Nephron progenitor cell (in vitro differentiated cells): ENCODE results near the gene USP5.

Experiments used
- DNase-seq: peaks from one replicate; pipeline ENCODE4 v3.0.0; 2021
- H3K27ac Mint-ChIP-seq: 2 replicates; pipeline ENCODE4 v1.8.0; 2021; ENCODE audit warnings: mild to moderate bottlenecking, moderate library complexity, mixed read lengths
- H3K27me3 Mint-ChIP-seq: 2 replicates; pipeline ENCODE4 v1.8.0; 2021; ENCODE audit warnings: mild to moderate bottlenecking, low read depth, mixed read lengths; ENCODE audit not compliant: poor library complexity
- H3K36me3 Mint-ChIP-seq: 2 replicates; pipeline ENCODE4 v1.8.0; 2021; ENCODE audit warnings: low read depth, mixed read lengths
- H3K4me1 Mint-ChIP-seq: 2 replicates; pipeline ENCODE4 v1.8.0; 2021; ENCODE audit warnings: mixed read lengths
- H3K4me3 Mint-ChIP-seq: 2 replicates; pipeline ENCODE4 v1.8.0; 2021; ENCODE audit warnings: mild to moderate bottlenecking, moderate library complexity, mixed read lengths
- H3K9me3 Mint-ChIP-seq: 2 replicates; pipeline ENCODE4 v1.8.0; 2021; ENCODE audit warnings: mild to moderate bottlenecking, moderate library complexity, mixed read lengths
- CTCF ChIP-seq: fragments of 200-600 bp; sonication (generic); IDR thresholded peaks from 2 replicates; pipeline ENCODE4 v1.5.0; 2021; ENCODE audit warnings: antibody characterized with exemption

The USP5 gene

GRCh38 chr12:6846316-6846869, 5.6 kb upstream of the USP5 start:
- H3K27ac Mint-ChIP-seq, result peak overlapping the region; percentile 43
- H3K36me3 Mint-ChIP-seq, result peaks cover 56% of the 10 kb centered on the region
- H3K4me3 Mint-ChIP-seq, result no peak overlapping the region
- no peak for DNase-seq
- no peaks in the 10 kb centered on the region for H3K9me3 Mint-ChIP-seq
- peaks cover 3% of the 10 kb centered on the region for H3K27me3 Mint-ChIP-seq
- H3K4me1 Mint-ChIP-seq, result peaks cover 42% of the 10 kb centered on the region
- TF ChIP-seq CTCF, result no peak

- TF ChIP-seq CTCF, result no peak
- H3K9me3 Mint-ChIP-seq, result no peaks in the 10 kb centered on the region
- peaks cover 3% of the 10 kb centered on the region for H3K27me3 Mint-ChIP-seq
- H3K36me3 Mint-ChIP-seq, result peaks cover 56% of the 10 kb centered on the region
- no peak for DNase-seq
- peak overlapping the region; percentile 12 for H3K4me3 Mint-ChIP-seq
- peaks cover 40% of the 10 kb centered on the region for H3K4me1 Mint-ChIP-seq
- H3K27ac Mint-ChIP-seq, result peak overlapping the region; percentile 5
These were observed 4.3 kb upstream of the USP5 start for GRCh38 chr12:6847676-6848075.

- TF ChIP-seq CTCF, result no peak
- H3K4me1 Mint-ChIP-seq, result peaks cover 47% of the 10 kb centered on the region
- H3K9me3 Mint-ChIP-seq, result no peaks in the 10 kb centered on the region
- H3K27ac Mint-ChIP-seq, result no peak overlapping the region
- H3K4me3 Mint-ChIP-seq, result peak overlapping the region; percentile 94
- peaks cover 3% of the 10 kb centered on the region for H3K27me3 Mint-ChIP-seq
- no peak for DNase-seq
- H3K36me3 Mint-ChIP-seq, result peaks cover 52% of the 10 kb centered on the region
These were observed 2.5 kb upstream of the USP5 start for GRCh38 chr12:6849427-6849826.

GRCh38 chr12:6849976-6850560, 1.9 kb upstream of the USP5 start:
- Mint-ChIP-seq H3K27ac (no peak overlapping the region), H3K4me1 (peaks cover 52% of the 10 kb centered on the region), H3K27me3 (peaks cover 3% of the 10 kb centered on the region), H3K9me3 (no peaks in the 10 kb centered on the region), H3K36me3 (peaks cover 46% of the 10 kb centered on the region), H3K4me3 (peak overlapping the region; percentile 94)
- no peak for TF ChIP-seq CTCF
- no peak for DNase-seq

GRCh38 chr12:6850796-6851152, 1.2 kb upstream of the USP5 start:
- TF ChIP-seq CTCF, result no peak
- DNase-seq, result no peak
- H3K4me3 Mint-ChIP-seq, result peak overlapping the region; percentile 94
- H3K4me1 Mint-ChIP-seq, result peaks cover 52% of the 10 kb centered on the region
- H3K27ac Mint-ChIP-seq, result no peak overlapping the region
- H3K36me3 Mint-ChIP-seq, result peaks cover 46% of the 10 kb centered on the region
- no peaks in the 10 kb centered on the region for H3K9me3 Mint-ChIP-seq
- peaks cover 3% of the 10 kb centered on the region for H3K27me3 Mint-ChIP-seq
